ENCODE measurements around the gene HPCAL1. TPM values are rescaled to one million over a fixed set of nuclear protein-coding genes. Genes with fewer than 3 reads are reported as not detected.

Gene HPCAL1
- total and polyA plus RNA-seq, 11 donors, result 18.9 to 63.2 (median 40.5) TPM

GRCh38 chr2:10283106-10284062 is 19.3 kb upstream of the HPCAL1 start:
- 82 to 91% (median 89%) methylated on average over 13 to 16 of the region's 16 CpGs for WGBS, 4 donors
- no peaks in the 10 kb centered on the region for H3K36me3 ChIP-seq
- intact Hi-C loops (cut with DNase I), result no loop called here
- no peak overlapping the region for H3K4me3 ChIP-seq
- no peaks in the 10 kb centered on the region for H3K27me3 ChIP-seq
- H3K9me3 ChIP-seq, result no peaks in the 10 kb centered on the region
- H3K27ac ChIP-seq, result peak overlapping the region in 1 of 12 donors; percentile 68
- TF ChIP-seq CTCF (IDR thresholded peaks at IDR 0.05), result no peak
- TF ChIP-seq POLR2A (IDR thresholded peaks at IDR 0.05), result no peak
- peaks cover 0 to 58% (median 13%) of the 10 kb centered on the region in 12 donors for H3K4me1 ChIP-seq
- no peak for DNase-seq
- ATAC-seq, result peak in 2 of 4 donors; percentile 12 to 21

GRCh38 chr2:10284108-10284870 is 18.4 kb upstream of the HPCAL1 start:
- 91 to 94% (median 93%) methylated on average over 16 of the region's 16 CpGs for WGBS, 4 donors
- H3K27me3 ChIP-seq, result no peaks in the 10 kb centered on the region
- H3K9me3 ChIP-seq, result no peaks in the 10 kb centered on the region
- H3K36me3 ChIP-seq, result no peaks in the 10 kb centered on the region
- no peak overlapping the region for H3K4me3 ChIP-seq
- no peak for ATAC-seq
- H3K4me1 ChIP-seq, result peaks cover 0 to 56% (median 13%) of the 10 kb centered on the region in 12 donors
- TF ChIP-seq POLR2A (IDR thresholded peaks at IDR 0.05) (no peak), CTCF (IDR thresholded peaks at IDR 0.05) (no peak)
- no peak for DNase-seq
- intact Hi-C loops (cut with DNase I), result no loop called here
- no peak overlapping the region for H3K27ac ChIP-seq

GRCh38 chr2:10285191-10285555 is 17.5 kb upstream of the HPCAL1 start:
- ATAC-seq (peak in 2 of 4 donors; percentile 24 to 37), DNase-seq (no peak)
- no peak for TF ChIP-seq CTCF (IDR thresholded peaks at IDR 0.05)
- no peak for TF ChIP-seq POLR2A (IDR thresholded peaks at IDR 0.05)
- Histone ChIP-seq H3K4me3 (no peak overlapping the region), H3K27ac (peak overlapping the region in 8 of 12 donors; percentile 13 to 87 (median 62)), H3K36me3 (no peaks in the 10 kb centered on the region), H3K9me3 (no peaks in the 10 kb centered on the region), H3K4me1 (peaks cover 0 to 54% (median 13%) of the 10 kb centered on the region in 12 donors), H3K27me3 (no peaks in the 10 kb centered on the region)
- 65 to 75% (median 69%) methylated on average over 4 to 5 of the region's 5 CpGs for WGBS, 4 donors
- intact Hi-C loops (cut with DNase I), result no loop called here
